Liver (tissue), 9 donors: ENCODE data around the gene PIEZO2. TPM values are rescaled to one million over a fixed set of nuclear protein-coding genes. Genes with fewer than 3 reads are reported as not detected.
A peak's percentile ranks its signal among the peaks of the same experiment; 100 is the strongest.

Source experiments
- DNase-seq: peaks from one replicate; pipeline ENCODE4 v3.0.0-alpha.2; 2017; ENCODE audit warnings: low spot score
- H3K27ac ChIP-seq, 2 donors: one replicate each; pipeline ENCODE4 v1.7.0; 2013; ENCODE audit warnings: inconsistent platforms in 2 of 2, low read length in 2 of 2, control low read depth in 1 of 2, low read depth in 1 of 2, mild to moderate bottlenecking in 1 of 2
- H3K27me3 ChIP-seq, 4 donors: one replicate each; pipeline versions ENCODE4 v1.6.1 to v1.7.0; 2013; ENCODE audit warnings: low read length in 3 of 4, inconsistent platforms in 1 of 4, mild to moderate bottlenecking in 1 of 4, moderate library complexity in 1 of 4; ENCODE audit not compliant: control insufficient read depth in 4 of 4, insufficient read depth in 4 of 4
- H3K36me3 ChIP-seq, 4 donors: one replicate each; pipeline versions ENCODE4 v1.6.1 to v1.7.0; 2013; ENCODE audit warnings: low read length in 3 of 4, mild to moderate bottlenecking in 3 of 4, low read depth in 1 of 4, moderate library complexity in 1 of 4; ENCODE audit not compliant: control insufficient read depth in 4 of 4, insufficient read depth in 3 of 4
- H3K4me1 ChIP-seq, 4 donors: one replicate each; pipeline versions ENCODE4 v1.6.1 to v1.7.0; 2013; ENCODE audit warnings: low read length in 3 of 4, mild to moderate bottlenecking in 3 of 4, moderate library complexity in 1 of 4; ENCODE audit not compliant: control insufficient read depth in 4 of 4, insufficient read depth in 4 of 4
- H3K4me3 ChIP-seq, 3 donors: one replicate each; pipeline versions ENCODE4 v1.6.1 to v1.7.0; 2013; ENCODE audit warnings: low read length in 3 of 3, control low read depth in 1 of 3, low read depth in 1 of 3, mild to moderate bottlenecking in 1 of 3
- H3K9ac ChIP-seq, 2 donors: one replicate each; pipeline ENCODE4 v1.7.0; 2013; ENCODE audit warnings: low read length in 2 of 2, mild to moderate bottlenecking in 2 of 2, moderate library complexity in 2 of 2, control low read depth in 1 of 2, low read depth in 1 of 2
- H3K9me3 ChIP-seq, 4 donors: one replicate each; pipeline versions ENCODE4 v1.6.1 to v1.7.0; 2013; ENCODE audit warnings: low read length in 3 of 4; ENCODE audit not compliant: control insufficient read depth in 4 of 4
- ATF3 ChIP-seq: IDR thresholded peaks from 2 replicates; pipeline ENCODE4 v1.6.1; 2016; ENCODE audit warnings: antibody characterized with exemption
- CTCF ChIP-seq: fragments of 150-350 bp; IDR thresholded peaks from 2 replicates; pipeline ENCODE4 v1.5.1; 2017; ENCODE audit warnings: improper control_type of control experiment, low read depth, low read length; ENCODE audit not compliant: missing input control
- EGR1 ChIP-seq, 2 donors: IDR thresholded peaks; 2 replicates each; pipeline ENCODE4 v1.6.1; 2016 to 2018; ENCODE audit warnings: antibody characterized with exemption in 2 of 2, low read depth in 2 of 2
- FOXA2 ChIP-seq: IDR thresholded peaks from 2 replicates; pipeline ENCODE4 v1.6.1; 2016; ENCODE audit warnings: antibody characterized with exemption
- GABPA ChIP-seq, 2 donors: IDR thresholded peaks in 1 of 2; conservative IDR thresholded peaks in 1 of 2; 2 replicates each; pipeline ENCODE4 v1.6.1; 2016; ENCODE audit warnings: antibody characterized with exemption in 2 of 2, mild to moderate bottlenecking in 1 of 2, moderate library complexity in 1 of 2
- HNF4A ChIP-seq, 2 donors: conservative IDR thresholded peaks; 2 replicates each; pipeline ENCODE4 v1.6.1; 2016; ENCODE audit warnings: antibody characterized with exemption in 2 of 2, mild to moderate bottlenecking in 2 of 2
- HNF4G ChIP-seq: IDR thresholded peaks from 2 replicates; pipeline ENCODE4 v1.6.1; 2016; ENCODE audit warnings: antibody characterized with exemption
- JUND ChIP-seq, 2 donors: IDR thresholded peaks; 2 replicates each; pipeline ENCODE4 v1.6.1; 2016; ENCODE audit warnings: antibody characterized with exemption in 2 of 2
- NR2F2 ChIP-seq: IDR thresholded peaks from 2 replicates; pipeline ENCODE4 v1.6.1; 2016; ENCODE audit warnings: antibody characterized with exemption
- RAD21 ChIP-seq, 2 donors: IDR thresholded peaks; 2 replicates each; pipeline ENCODE4 v1.6.1; 2016; ENCODE audit warnings: antibody characterized with exemption in 2 of 2, mild to moderate bottlenecking in 2 of 2
- REST ChIP-seq: IDR thresholded peaks from 2 replicates; pipeline ENCODE4 v1.6.1; 2016; ENCODE audit warnings: antibody characterized with exemption, mild to moderate bottlenecking
- RXRA ChIP-seq, 2 donors: IDR thresholded peaks; 2 replicates each; pipeline ENCODE4 v1.6.1; 2017 to 2018; ENCODE audit warnings: antibody characterized with exemption in 2 of 2, mild to moderate bottlenecking in 1 of 2
- SP1 ChIP-seq: IDR thresholded peaks from 2 replicates; pipeline ENCODE4 v1.6.1; 2018; ENCODE audit warnings: antibody characterized with exemption, mild to moderate bottlenecking
- TAF1 ChIP-seq: conservative IDR thresholded peaks from 2 replicates; pipeline ENCODE4 v1.6.1; 2016; ENCODE audit warnings: antibody characterized with exemption, mild to moderate bottlenecking
- YY1 ChIP-seq: IDR thresholded peaks from 2 replicates; pipeline ENCODE4 v1.6.1; 2016; ENCODE audit warnings: antibody characterized with exemption, mild to moderate bottlenecking
- WGBS: extraction: QIAGEN DNeasy Blood & Tissue Kit; methylation state at CpG from one replicate; pipeline ENCODE4 v1.1.7; 2013; 5-methylcytosine and 5-hydroxymethylcytosine counted together
- polyA plus RNA-seq, 2 donors: library from polyadenylated mRNA; stranded (reverse) in 1 of 2; unstranded in 1 of 2; fragments of 200-250 nt in 1 of 2; fragments of >200 nt in 1 of 2; fragmentation: Nextera tagmentation in 1 of 2; extraction: Ambion mirVana in 1 of 2; gene quantifications; one replicate each; pipeline versions ENCODE4 v1.2.1 to v1.2.3, GENCODE V29; 2013 to 2015
- total RNA-seq, 2 donors: library from RNA; depleted of rRNA; stranded (reverse); fragments of >200 nt; gene quantifications; one replicate each; pipeline ENCODE4 v1.2.3, GENCODE V29; 2014
- TF ChIP-seq, protein P1 (sequence below): IDR thresholded peaks from 2 replicates; pipeline ENCODE4 v1.6.1; 2016; ENCODE audit warnings: antibody characterized with exemption
- donor health status: healthy.
- donor health status: healthy.
- donor health status: healthy.
- donor health status: healthy.
- donor health status: healthy.

Gene PIEZO2
- total and polyA plus RNA-seq, 4 donors, result 1.1 to 12.3 (median 4.8) TPM

DNA sequence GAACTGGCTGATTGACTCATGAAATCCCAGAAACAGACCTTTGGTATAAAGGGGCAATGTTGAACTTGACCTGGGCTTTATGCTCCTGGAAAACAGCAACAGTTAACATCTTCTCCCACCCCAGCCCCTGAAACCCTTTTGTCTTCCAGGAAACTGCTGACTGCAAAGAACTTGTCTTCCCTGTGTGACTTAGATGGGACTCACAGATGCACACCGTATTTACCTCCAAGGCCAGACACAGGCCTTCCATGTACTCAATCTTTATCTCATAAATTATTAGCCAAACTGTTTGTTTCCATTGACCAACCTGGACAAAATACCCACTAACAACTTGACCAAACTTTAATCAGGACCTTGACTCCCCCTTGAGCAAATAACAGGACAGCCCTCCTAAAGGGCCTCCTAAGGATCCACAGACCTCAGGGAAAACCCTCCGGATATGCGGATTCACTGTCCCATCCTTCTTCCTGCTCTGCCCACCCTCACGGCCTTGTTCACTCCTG is 36.3 kb downstream of the PIEZO2 start (continued):
- TF ChIP-seq EGR1 (IDR thresholded peaks at IDR 0.05; ENCODE audit: low read depth in 2 of 2), result no peak
- peak; percentile 27 for TF ChIP-seq SP1
- no peak for TF ChIP-seq TAF1
- no peak for TF ChIP-seq HNF4G
- TF ChIP-seq NR2F2, result no peak
- TF ChIP-seq ATF3, result no peak
- no peak for TF ChIP-seq GABPA (IDR thresholded peaks at IDR 0.05 in 1 of 2, conservative IDR thresholded peaks at IDR 0.05 in 1 of 2)
- TF ChIP-seq YY1, result no peak

DNA sequence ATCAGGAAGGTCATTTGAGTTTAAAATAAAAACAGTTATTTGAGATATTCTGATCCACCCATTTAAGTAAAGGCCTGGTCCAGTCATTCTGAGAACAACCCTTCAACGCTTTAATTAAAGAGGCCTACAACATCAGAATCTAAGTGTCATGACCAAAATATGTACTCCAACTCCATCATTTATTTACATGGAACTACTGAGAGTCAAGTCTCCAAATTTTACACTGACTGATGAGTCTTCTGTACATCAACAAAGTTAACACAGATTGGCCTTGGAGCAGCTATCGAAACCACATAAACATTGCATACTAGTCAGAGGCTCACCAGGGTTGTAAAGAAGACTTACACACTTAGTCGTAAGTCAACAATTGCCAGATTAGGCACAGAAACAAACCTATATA is 37.1 kb downstream of the PIEZO2 start:
- Histone ChIP-seq H3K27me3 (no peaks in the 10 kb centered on the region), H3K9me3 (no peaks in the 10 kb centered on the region), H3K27ac (no peak overlapping the region), H3K4me3 (no peak overlapping the region), H3K36me3 (no peaks in the 10 kb centered on the region), H3K4me1 (peaks cover 10 to 22% (median 12%) of the 10 kb centered on the region in 4 donors), H3K9ac (no peak overlapping the region)
- 97% methylated on average over 3 of the region's 3 CpGs for WGBS
- DNase-seq, result no peak
- TF ChIP-seq NR2F2, result no peak
- no peak for TF ChIP-seq HNF4A (conservative IDR thresholded peaks at IDR 0.05)
- no peak for TF ChIP-seq JUND (IDR thresholded peaks at IDR 0.05)
- TF ChIP-seq, protein P1, sequence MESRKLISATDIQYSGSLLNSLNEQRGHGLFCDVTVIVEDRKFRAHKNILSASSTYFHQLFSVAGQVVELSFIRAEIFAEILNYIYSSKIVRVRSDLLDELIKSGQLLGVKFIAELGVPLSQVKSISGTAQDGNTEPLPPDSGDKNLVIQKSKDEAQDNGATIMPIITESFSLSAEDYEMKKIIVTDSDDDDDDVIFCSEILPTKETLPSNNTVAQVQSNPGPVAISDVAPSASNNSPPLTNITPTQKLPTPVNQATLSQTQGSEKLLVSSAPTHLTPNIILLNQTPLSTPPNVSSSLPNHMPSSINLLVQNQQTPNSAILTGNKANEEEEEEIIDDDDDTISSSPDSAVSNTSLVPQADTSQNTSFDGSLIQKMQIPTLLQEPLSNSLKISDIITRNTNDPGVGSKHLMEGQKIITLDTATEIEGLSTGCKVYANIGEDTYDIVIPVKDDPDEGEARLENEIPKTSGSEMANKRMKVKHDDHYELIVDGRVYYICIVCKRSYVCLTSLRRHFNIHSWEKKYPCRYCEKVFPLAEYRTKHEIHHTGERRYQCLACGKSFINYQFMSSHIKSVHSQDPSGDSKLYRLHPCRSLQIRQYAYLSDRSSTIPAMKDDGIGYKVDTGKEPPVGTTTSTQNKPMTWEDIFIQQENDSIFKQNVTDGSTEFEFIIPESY, result no peak
- TF ChIP-seq HNF4G, result no peak
- TF ChIP-seq REST, result no peak
- TF ChIP-seq CTCF, result no peak
- TF ChIP-seq RXRA (IDR thresholded peaks at IDR 0.05), result no peak
- no peak for TF ChIP-seq GABPA (IDR thresholded peaks at IDR 0.05 in 1 of 2, conservative IDR thresholded peaks at IDR 0.05 in 1 of 2)
- no peak for TF ChIP-seq SP1
- no peak for TF ChIP-seq FOXA2
- no peak for TF ChIP-seq ATF3
- no peak for TF ChIP-seq RAD21 (IDR thresholded peaks at IDR 0.05)
